GM19397 (cell line): ENCODE data around the gene ALPL.

Experiments used
- ATAC-seq: cut with Tn5 transposase; IDR thresholded peaks from one replicate; pipeline ENCODE4 v1.9.1; 2021; ENCODE audit warnings: mild to moderate bottlenecking, moderate library complexity; ENCODE audit not compliant: unreplicated experiment

ALPL gene

GRCh38 chr1:21596174-21596573 lies 87.0 kb downstream of the ALPL start:
- no peak for ATAC-seq

DNA sequence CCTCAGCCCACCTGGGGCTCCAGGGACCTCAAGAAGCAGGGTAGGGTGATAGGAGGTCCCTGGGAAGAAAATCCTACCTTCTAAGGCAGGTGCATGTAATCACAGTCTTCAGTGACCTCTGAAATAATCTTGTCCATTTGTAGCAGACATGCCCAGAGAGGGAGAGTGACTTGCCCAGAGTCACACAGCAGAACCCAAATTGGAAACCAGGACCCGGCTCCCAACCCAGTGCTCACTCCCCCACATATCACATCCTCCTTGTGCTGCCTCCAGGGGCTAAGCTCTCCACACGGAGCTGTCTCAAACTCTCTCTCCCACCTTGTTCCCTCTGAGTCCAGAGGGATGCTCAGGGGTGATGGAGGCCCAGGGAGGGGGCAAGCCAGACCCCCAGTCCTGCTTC lies 87.4 kb downstream of the ALPL start:
- ATAC-seq: no peak

DNA sequence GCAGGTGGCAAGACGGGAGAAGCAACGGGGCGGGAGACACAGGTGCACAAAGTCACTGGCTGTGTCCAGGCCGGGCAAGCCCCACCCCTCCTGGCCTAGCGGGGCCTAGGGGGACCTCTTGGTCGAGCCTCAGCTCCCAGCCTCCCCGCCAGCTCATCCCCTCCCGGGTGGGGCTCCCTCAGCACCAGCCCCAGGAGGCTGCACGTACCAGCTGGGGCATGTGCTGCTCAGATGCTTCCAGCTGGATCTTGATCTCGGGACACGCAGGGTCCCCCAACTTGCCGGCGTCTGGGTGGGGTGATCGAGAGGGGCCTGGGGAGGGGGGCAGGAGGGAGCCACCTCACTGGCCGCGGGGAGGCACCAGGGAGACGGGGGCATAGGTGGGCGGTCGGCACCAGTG lies 88.5 kb downstream of the ALPL start:
- ATAC-seq: no peak

GRCh38 chr1:21598417-21598816 lies 89.2 kb downstream of the ALPL start:
- no peak for ATAC-seq

DNA sequence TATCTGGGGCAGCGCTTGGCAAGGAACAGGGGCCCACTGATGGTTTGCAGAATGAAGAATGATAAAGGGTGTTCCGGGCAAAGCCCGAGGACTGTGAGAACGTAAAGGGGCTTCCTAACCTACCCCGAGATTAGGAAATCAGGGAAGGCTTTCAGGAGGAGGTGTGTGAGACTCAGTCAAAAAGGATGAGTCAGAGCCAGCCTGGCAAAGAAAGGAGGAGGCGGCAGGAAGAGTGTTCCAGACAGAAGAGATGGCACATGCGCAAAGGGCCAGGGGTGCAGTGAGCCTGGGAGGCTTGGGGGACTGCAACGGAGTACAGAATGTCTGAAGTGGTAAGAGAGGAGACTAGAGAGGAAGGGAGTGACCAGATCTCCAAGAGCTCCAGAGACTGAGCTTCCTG lies 89.7 kb downstream of the ALPL start:
- no peak for ATAC-seq

- no peak for ATAC-seq
Observed at GRCh38 chr1:21599402-21599801, 90.2 kb downstream of the ALPL start.

GRCh38 chr1:21601278-21602048 lies 92.2 kb downstream of the ALPL start:
- ATAC-seq: no peak

DNA sequence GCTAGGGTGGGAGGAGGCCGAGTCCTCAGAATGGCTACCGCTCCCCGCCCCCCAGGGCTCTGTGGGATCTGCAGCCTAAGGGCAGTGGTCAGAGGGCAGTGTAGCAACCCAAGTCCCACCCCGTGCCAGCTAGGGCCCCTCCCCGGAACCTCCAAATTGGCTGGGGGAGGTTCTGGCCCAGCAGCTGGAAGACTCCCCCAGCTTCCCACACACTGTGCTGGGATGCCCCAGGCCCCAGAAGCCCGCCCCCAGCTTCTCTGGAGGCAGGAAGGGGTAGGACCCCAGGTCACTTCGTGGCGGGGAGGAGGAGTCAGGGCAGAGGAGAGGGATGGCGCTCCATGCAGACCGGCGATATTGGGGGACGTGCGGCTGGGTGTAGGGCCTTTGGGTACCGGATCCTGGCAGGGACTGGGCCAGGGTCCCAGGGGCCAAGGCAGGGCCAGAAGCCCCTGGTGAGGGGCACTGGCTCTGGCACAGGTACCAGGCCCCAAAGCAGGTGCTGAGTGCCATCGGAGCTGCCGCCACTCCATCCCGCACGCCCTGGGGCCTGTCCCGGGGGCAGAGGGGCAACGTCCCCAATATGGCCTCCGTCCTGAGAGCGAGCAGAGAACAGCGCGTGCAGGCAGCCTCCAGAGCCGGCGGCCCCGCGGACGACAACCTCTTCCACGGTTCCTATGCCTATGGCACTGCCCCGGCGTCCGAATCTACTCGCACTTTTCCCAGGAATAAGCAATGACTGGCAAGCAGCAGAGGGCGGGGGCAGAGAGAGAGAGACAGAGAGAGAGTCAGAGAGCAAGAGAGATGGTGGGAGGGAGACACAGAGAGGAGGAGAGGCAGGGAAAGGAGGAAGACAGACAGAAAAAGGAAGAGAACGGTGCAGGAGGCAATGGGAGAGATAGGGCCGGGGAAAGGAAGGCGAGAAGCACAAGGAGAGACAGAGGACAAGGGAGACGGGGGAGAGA lies 94.2 kb downstream of the ALPL start:
- no peak for ATAC-seq

- ATAC-seq: no peak
Observed at GRCh38 chr1:21604208-21604957, 95.2 kb downstream of the ALPL start.

- ATAC-seq: no peak
Observed at GRCh38 chr1:21605012-21605715, 95.9 kb downstream of the ALPL start.

- no peak for ATAC-seq
Observed at GRCh38 chr1:21605964-21606705, 96.9 kb downstream of the ALPL start.

DNA sequence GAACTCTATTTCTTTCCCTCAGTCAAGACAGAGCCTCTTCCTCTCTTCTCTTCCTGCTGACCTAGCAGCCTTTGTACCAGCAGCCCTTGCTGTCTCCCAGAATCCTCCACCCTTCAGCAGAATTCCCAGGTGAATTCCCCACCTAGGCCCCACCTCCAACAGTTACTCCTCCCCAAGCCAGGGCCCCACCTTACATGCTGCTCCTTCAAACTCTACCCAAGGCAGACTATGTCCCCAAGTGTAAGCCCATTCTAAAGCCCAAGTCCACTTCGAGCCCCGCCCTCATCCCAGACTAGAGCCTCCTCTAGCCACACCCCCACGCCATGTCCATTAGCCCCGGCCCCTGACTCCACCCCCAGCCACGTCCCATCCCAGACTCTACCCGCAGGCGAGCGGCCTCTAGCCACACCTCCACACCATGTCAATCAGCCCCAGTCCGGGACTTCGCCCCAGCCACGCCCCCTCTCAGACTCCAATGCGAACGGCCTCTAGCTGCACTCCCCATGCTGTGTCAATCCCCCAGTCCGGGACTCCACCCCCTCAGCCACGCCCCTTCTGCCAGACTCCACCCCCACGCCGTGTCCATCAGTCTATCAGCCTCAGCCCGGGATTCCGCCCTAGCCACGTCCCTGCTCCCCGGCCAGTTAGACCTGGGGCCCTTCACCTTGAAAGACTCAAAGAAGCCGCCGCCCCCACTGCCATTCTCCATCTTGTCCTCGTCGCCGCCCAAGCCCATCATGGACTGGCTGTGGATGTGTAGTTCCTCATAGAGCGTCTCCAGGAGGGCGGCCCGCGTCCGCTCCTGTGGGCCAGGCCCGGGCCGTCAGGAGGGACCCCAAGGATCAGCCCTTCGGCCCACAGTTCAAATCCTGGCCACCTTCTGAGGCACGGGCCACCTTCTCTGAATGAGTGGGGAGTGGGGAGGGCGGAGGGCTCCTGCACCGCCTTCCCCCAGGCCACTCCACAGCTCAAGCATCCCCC lies 98.6 kb downstream of the ALPL start:
- ATAC-seq: no peak

DNA sequence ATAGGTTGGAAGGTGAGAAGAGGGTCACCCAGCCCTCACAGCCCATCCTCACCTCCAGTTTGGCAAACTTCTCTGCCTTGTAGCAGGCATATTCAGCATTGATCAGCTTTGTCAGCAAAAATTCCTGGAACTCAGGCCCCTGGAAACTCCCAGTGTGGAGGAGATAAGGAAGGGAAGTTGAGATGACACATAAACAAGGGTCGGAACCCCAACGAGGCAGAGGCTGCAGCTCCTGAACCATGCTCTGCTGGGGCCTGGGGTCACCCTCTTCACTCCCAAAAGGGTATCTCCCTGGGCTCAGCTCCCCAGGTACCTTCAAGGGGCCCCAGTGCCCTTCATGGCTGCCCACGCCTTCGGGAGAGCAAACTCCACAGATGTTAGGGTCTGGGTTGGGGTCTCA lies 99.6 kb downstream of the ALPL start:
- no peak for ATAC-seq

- no peak for ATAC-seq
Observed at GRCh38 chr1:21610027-21610426, 100.8 kb downstream of the ALPL start.

- ATAC-seq: no peak
Observed at GRCh38 chr1:21610989-21611785, 102.0 kb downstream of the ALPL start.

DNA sequence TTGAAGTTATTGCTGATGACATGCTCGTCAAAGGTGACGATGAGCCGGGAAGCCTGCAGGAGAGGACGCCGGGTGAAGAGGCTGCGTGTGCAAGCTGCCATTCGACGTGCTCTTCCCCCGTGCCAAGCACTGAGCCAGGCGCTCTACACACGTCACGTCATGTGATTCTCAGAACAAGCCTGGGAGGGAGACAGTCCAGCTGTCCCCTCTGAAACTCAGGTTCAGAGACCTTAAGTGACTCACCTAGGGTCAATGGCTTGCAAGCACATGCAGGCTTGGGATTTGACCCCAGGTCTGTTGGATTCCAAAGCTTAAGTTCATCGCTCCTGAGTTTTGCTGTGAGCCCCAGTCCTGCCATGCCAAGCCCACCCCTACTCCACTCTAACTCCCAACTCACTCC lies 102.8 kb downstream of the ALPL start:
- no peak for ATAC-seq

GRCh38 chr1:21613072-21613867 lies 104.0 kb downstream of the ALPL start:
- no peak for ATAC-seq
